Smooth muscle cell (in vitro differentiated cells): Measurements from ENCODE around the gene DMD. TPM values are rescaled to one million over a fixed set of nuclear protein-coding genes. Genes with fewer than 3 reads are reported as not detected.

Source experiments
- DNase-seq: peaks from one replicate; lab custom pipeline; 2025; ENCODE audit not compliant: unreplicated experiment; lab: John Stamatoyannopoulos, UW
- H2AFZ ChIP-seq: fragments of 200-600 bp; sonication (generic); 2 replicates; pipeline ENCODE4 v1.6.0; 2016; ENCODE audit warnings: antibody characterized with exemption, low read depth, mild to moderate bottlenecking
- H3F3A ChIP-seq: fragments of 200-600 bp; sonication (generic); 2 replicates; pipeline ENCODE4 v1.6.0; 2017; ENCODE audit warnings: antibody characterized with exemption, low read depth
- H3K27ac ChIP-seq: fragments of 200-600 bp; sonication (generic); 2 replicates; pipeline ENCODE4 v1.5.1; 2016; ENCODE audit warnings: low read depth, mild to moderate bottlenecking
- H3K27me3 ChIP-seq: fragments of 200-600 bp; sonication (generic); 2 replicates; pipeline ENCODE4 v1.6.1; 2016; ENCODE audit warnings: low read depth, mild to moderate bottlenecking
- H3K36me3 ChIP-seq: fragments of 200-600 bp; sonication (generic); 2 replicates; pipeline ENCODE4 v1.5.1; 2016; ENCODE audit warnings: low read depth
- H3K4me1 ChIP-seq: fragments of 200-600 bp; sonication (generic); 2 replicates; pipeline ENCODE4 v1.5.1; 2016; ENCODE audit warnings: low read depth
- H3K4me2 ChIP-seq: fragments of 200-600 bp; sonication (generic); 2 replicates; pipeline ENCODE4 v1.6.0; 2016; ENCODE audit warnings: mild to moderate bottlenecking
- H3K4me3 ChIP-seq: fragments of 200-600 bp; sonication (generic); 2 replicates; pipeline ENCODE4 v1.5.1; 2016; ENCODE audit warnings: mild to moderate bottlenecking
- H3K79me2 ChIP-seq: fragments of 200-600 bp; sonication (generic); 2 replicates; pipeline ENCODE4 v1.6.0; 2016; ENCODE audit warnings: low read depth, mild to moderate bottlenecking
- H3K9ac ChIP-seq: fragments of 200-600 bp; sonication (generic); 2 replicates; pipeline ENCODE4 v1.6.0; 2016; ENCODE audit warnings: low read depth
- H3K9me3 ChIP-seq: fragments of 200-600 bp; sonication (generic); replicated peaks from 2 replicates; pipeline ENCODE4 v1.5.1; 2016; ENCODE audit warnings: low read depth
- H4K20me1 ChIP-seq: fragments of 200-600 bp; sonication (generic); 2 replicates; pipeline ENCODE4 v1.6.0; 2016; ENCODE audit warnings: low read depth
- WGBS: methylation state at CpG from one replicate; pipeline ENCODE4 v1.1.7; 2016; ENCODE audit warnings: low lambda C conversion rate; 5-methylcytosine and 5-hydroxymethylcytosine counted together
- polyA plus RNA-seq: library from polyadenylated mRNA; unstranded; fragments of >200 nt; fragmentation: Nextera tagmentation; extraction: Ambion mirVana; gene quantifications from 2 replicates; pipeline ENCODE4 v1.2.1, GENCODE V29; 2016
- total RNA-seq: library from RNA; depleted of rRNA; stranded (reverse); fragments of >200 nt; gene quantifications from 2 replicates; pipeline ENCODE4 v1.2.3, GENCODE V29; 2014
- TF ChIP-seq, protein P1 (sequence below): fragments of 200-600 bp; sonication (generic); IDR thresholded peaks from 2 replicates; pipeline ENCODE4 v1.5.1; 2017; ENCODE audit warnings: borderline replicate concordance, mild to moderate bottlenecking, antibody characterized with exemption; ENCODE audit not compliant: insufficient read depth, poor library complexity, severe bottlenecking

DMD gene
- total and polyA plus RNA-seq, 2 experiments from 2014 or later = 12.3 to 12.6 TPM

DNA sequence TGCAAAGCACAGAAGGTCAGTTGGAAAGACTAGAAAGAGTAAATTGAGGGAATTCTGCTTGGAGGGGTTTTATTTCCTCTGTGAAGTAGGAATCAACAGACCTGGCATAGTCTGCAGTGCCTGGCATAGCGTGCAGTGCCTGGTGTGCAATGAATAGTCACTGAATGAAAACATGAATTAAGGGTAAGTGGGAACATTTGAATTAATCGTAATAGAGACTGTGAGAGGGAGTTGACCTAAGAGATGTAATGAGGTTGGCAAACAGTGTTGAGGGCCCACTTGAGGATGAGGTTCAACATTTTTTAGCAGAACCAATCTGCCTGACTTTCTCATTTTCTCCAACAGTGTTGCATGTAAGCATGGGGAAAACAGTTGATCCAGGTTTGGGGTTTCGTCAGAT is 1762.3 kb downstream of the DMD start:
- Histone ChIP-seq H3K9ac (no peak overlapping the region), H3K27me3 (no peaks in the 10 kb centered on the region), H3K36me3 (no peaks in the 10 kb centered on the region), H3F3A (no peaks in the 10 kb centered on the region), H4K20me1 (no peaks in the 10 kb centered on the region), H3K79me2 (no peaks in the 10 kb centered on the region), H3K27ac (no peak overlapping the region), H3K4me1 (no peaks in the 10 kb centered on the region), H3K4me2 (no peak overlapping the region), H3K4me3 (no peak overlapping the region), H2AFZ (no peak overlapping the region), H3K9me3 (no peaks in the 10 kb centered on the region)
- TF ChIP-seq, protein P1, sequence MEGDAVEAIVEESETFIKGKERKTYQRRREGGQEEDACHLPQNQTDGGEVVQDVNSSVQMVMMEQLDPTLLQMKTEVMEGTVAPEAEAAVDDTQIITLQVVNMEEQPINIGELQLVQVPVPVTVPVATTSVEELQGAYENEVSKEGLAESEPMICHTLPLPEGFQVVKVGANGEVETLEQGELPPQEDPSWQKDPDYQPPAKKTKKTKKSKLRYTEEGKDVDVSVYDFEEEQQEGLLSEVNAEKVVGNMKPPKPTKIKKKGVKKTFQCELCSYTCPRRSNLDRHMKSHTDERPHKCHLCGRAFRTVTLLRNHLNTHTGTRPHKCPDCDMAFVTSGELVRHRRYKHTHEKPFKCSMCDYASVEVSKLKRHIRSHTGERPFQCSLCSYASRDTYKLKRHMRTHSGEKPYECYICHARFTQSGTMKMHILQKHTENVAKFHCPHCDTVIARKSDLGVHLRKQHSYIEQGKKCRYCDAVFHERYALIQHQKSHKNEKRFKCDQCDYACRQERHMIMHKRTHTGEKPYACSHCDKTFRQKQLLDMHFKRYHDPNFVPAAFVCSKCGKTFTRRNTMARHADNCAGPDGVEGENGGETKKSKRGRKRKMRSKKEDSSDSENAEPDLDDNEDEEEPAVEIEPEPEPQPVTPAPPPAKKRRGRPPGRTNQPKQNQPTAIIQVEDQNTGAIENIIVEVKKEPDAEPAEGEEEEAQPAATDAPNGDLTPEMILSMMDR = no peak
- DNase-seq = no peak
- WGBS = 81% methylated on average over 3 of the region's 3 CpGs

GRCh38 chrX:31445542-31445941 is 1765.8 kb downstream of the DMD start:
- no peak for DNase-seq
- Histone ChIP-seq H3K79me2 (no peaks in the 10 kb centered on the region), H3K27me3 (no peaks in the 10 kb centered on the region), H3K27ac (no peak overlapping the region), H3K4me3 (no peak overlapping the region), H3K4me2 (no peak overlapping the region), H2AFZ (no peak overlapping the region), H3F3A (no peaks in the 10 kb centered on the region), H3K9me3 (no peaks in the 10 kb centered on the region), H3K9ac (no peak overlapping the region), H3K4me1 (no peaks in the 10 kb centered on the region), H4K20me1 (no peaks in the 10 kb centered on the region), H3K36me3 (no peaks in the 10 kb centered on the region)
- 66% methylated on average over 4 of the region's 4 CpGs for WGBS
- TF ChIP-seq, protein P1 = no peak

- Histone ChIP-seq H3K36me3 (no peaks in the 10 kb centered on the region), H3K4me2 (no peak overlapping the region), H3K27me3 (no peaks in the 10 kb centered on the region), H3F3A (no peaks in the 10 kb centered on the region), H2AFZ (no peak overlapping the region), H3K9ac (no peak overlapping the region), H3K79me2 (no peaks in the 10 kb centered on the region), H3K4me3 (no peak overlapping the region), H4K20me1 (no peaks in the 10 kb centered on the region), H3K9me3 (no peaks in the 10 kb centered on the region), H3K4me1 (no peaks in the 10 kb centered on the region), H3K27ac (no peak overlapping the region)
- 93% methylated on average over 8 of the region's 8 CpGs for WGBS
- TF ChIP-seq, protein P1 = no peak
- no peak for DNase-seq
Measured at GRCh38 chrX:31443654-31444053, 1767.7 kb downstream of the DMD start.

GRCh38 chrX:31440546-31440945 is 1770.8 kb downstream of the DMD start:
- H3K4me2 ChIP-seq = no peak overlapping the region
- no peak for DNase-seq
- H3K79me2 ChIP-seq = no peaks in the 10 kb centered on the region
- H3K9ac ChIP-seq = no peak overlapping the region
- H2AFZ ChIP-seq = no peak overlapping the region
- no peak overlapping the region for H3K27ac ChIP-seq
- no peak overlapping the region for H3K4me3 ChIP-seq
- H3K36me3 ChIP-seq = no peaks in the 10 kb centered on the region
- TF ChIP-seq, protein P1 = no peak
- no peaks in the 10 kb centered on the region for H3F3A ChIP-seq
- H3K4me1 ChIP-seq = peaks cover 4% of the 10 kb centered on the region
- H4K20me1 ChIP-seq = no peaks in the 10 kb centered on the region
- no peaks in the 10 kb centered on the region for H3K27me3 ChIP-seq
- 86% methylated on average over 2 of the region's 2 CpGs for WGBS
- H3K9me3 ChIP-seq = no peaks in the 10 kb centered on the region
